Left ventricle myocardium superior (tissue), 1 donor: ENCODE data around the gene TRERF1. TPM values are rescaled to one million over a fixed set of nuclear protein-coding genes. Genes with fewer than 3 reads are reported as not detected.
"Not testable (repeated sequence)": the region's sequence is repeated elsewhere in the genome, so short reads cannot be mapped to it uniquely, and the experiment has no call there.

Experiments
- ATAC-seq: fragments of 200-7000 bp; cut with Tn5 transposase; one replicate; pipeline ENCODE4 v1.9.1; 2020; ENCODE audit warnings: mild to moderate bottlenecking, moderate library complexity
- DNase-seq: peaks from one replicate; pipeline ENCODE4 v3.0.0-alpha.2; 2020
- intact Hi-C: fragments of 100-400 bp; cut with micrococcal nuclease; formaldehyde crosslinking; loops from one replicate; pipeline ENCODE4 v1.11.0; 2022
- long read RNA-seq: library from polyadenylated mRNA; unstranded; transcript quantifications from one replicate; pipeline ENCODE4 v2.0.0, GENCODE V29; 2021
- total RNA-seq: library from RNA; stranded (reverse); fragmentation: NEBNext Ultra II Directional; extraction: Animal tissue kit (Norgen Biotek cat#: 25700); gene quantifications from one replicate; pipeline ENCODE4 v1.2.1, GENCODE V29; 2021
- donor health status: DM: no; HTN: yes; CAD: no; lungs with severe emphysema.

The TRERF1 gene
- 1.8 TPM for total RNA-seq
- long read RNA-seq, partial matches to known transcripts, result 0 of 1 reads
- long read RNA-seq, other reads (novel, unspliced or antisense), result 1 of 1 reads

DNA sequence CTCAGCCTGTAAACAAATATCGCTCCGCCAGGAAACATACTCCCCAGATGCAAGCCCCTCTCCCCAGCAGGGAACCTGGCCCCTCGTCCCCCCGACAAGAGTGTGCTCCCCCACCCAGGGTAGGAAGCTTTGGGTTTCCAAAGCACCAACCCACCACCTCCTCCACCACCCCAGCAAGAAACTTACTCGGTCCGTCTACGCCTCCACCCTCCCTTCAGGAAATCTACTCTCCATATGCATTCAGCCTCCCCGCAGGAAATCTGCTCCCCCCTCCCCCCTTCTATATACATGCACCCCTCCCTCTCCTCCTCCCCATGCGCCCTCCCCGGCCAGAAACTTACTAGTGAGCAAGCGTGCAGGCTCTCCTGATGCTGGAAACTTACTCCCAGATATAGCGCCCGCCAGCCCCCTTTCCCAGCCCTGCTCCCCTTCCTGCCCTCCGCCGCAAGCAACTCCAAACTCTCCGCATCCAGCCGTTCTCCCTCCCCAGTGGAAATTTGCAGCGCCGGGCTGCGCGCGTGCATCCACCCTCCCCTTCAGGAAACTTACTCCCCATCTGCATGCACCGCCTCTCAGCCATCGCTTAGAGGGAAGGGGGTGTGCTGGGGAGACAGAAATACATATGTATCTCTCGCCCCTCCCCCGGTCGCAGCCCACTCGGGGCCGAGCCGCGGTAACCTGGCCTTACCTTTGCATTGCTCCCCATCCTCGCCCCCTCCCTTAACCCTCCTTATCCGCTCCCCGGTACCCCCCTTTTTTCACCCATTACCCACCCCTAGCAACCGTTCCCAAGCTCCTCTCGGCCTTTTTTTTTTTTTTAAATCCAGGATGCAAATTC, at the start of gene TRERF1:
Gene TRERF1, minus strand, starts transcription at position 594 of the 838 bp plus-strand sequence. CDS start 182,336 bp downstream, outside the sequence.
- DNase-seq (peak; percentile 69), ATAC-seq (peak; percentile 17)
- intact Hi-C loops, result loop anchor here (10.0 kb wide), 1 partner anchor 47 kb away; no protein-coding TSS in a partner anchor

GRCh38 chr6:42498473-42499128, 46.9 kb upstream of the TRERF1 start:
- ATAC-seq (peak; percentile 55), DNase-seq (peak; percentile 68)
- intact Hi-C loops, result no loop called here

GRCh38 chr6:42493914-42494539, 42.3 kb upstream of the TRERF1 start:
- intact Hi-C loops, result no loop called here
- ATAC-seq, result no peak
- no peak for DNase-seq

DNA sequence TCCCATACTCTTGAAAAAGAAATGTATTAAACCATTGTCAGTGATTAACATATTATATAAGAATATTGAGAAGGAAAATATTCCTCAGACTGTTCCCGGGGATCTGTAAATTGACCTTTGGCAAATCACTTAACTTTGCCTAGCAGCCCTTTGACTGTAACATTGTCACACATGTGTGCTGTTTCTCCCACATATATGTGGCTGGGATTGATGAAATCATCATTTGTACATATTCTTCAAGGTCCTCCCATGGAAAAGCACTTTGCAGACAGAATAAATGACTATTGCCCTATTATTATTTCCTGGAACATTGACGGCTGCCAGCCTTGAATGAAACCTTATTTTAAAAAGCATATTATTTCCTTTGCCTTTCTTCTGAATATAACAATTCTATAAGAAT, 36.4 kb upstream of the TRERF1 start:
- no peak for DNase-seq
- intact Hi-C loops, result no loop called here
- ATAC-seq, result no peak

GRCh38 chr6:42484261-42484660, 32.5 kb upstream of the TRERF1 start:
- intact Hi-C loops, result no loop called here
- ATAC-seq (no peak), DNase-seq (no peak)

DNA sequence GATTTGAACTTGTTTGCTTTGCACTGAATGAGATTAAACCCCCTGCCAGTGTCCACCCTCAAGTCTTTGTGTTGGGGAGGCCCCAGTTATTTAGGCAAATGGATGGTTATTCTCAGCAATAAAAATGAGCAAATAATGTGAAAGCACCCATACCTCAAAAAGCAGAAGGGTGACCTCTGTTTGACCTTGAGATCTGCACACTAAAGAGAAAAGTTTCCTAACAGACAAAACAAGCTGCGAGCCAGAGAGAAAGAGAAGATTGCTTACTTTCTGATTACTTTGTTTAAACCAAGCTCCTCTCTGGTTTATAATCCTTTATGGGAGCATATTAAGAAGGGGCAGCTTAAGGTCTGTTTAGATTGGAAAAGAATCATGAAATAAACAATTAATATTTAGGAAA, 30.4 kb upstream of the TRERF1 start:
- no peak for DNase-seq
- ATAC-seq, result no peak
- intact Hi-C loops, result no loop called here

DNA sequence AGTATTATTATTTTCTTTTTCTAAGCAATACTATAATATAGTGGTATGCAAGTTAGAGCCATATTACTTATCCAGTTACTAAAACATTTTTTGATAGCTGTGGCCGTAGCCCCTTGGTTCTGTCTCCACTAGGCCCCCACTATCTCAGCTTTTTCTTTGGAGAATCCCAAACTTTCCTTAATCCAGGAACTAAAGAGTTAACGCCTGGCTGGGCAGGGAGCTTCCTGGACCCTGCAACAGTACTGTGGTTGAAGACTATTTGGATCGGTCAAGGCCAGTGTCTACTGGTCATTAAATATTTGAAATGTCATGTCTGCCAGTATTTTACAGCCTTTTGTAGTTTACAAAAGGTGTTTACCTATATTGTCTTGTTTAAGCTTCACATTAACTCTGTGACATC, 20.0 kb upstream of the TRERF1 start:
- intact Hi-C loops, result no loop called here
- no peak for ATAC-seq
- no peak for DNase-seq

DNA sequence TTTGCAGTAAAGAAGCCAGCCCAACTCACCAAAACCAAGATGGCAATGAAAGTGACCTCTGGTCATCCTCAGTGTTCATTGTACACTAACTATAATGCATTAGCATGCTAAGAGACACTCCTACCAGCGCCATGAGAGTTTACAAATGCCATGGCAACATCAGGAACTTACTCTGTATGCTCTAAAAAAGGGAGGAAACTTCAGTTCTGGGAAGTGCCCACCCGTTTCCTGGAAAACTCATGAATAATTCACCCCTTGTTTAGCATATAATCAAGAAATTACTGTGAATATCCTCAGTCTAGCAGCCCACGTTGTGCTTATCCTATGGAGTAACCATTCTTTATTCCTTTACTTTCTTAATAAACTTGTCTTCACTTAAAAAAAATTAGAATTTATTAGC, 19.4 kb upstream of the TRERF1 start:
- DNase-seq (no peak), ATAC-seq (no peak)
- intact Hi-C loops, result no loop called here

GRCh38 chr6:42468273-42468672, 16.5 kb upstream of the TRERF1 start:
- no peak for ATAC-seq
- DNase-seq, result no peak
- intact Hi-C loops, result no loop called here

DNA sequence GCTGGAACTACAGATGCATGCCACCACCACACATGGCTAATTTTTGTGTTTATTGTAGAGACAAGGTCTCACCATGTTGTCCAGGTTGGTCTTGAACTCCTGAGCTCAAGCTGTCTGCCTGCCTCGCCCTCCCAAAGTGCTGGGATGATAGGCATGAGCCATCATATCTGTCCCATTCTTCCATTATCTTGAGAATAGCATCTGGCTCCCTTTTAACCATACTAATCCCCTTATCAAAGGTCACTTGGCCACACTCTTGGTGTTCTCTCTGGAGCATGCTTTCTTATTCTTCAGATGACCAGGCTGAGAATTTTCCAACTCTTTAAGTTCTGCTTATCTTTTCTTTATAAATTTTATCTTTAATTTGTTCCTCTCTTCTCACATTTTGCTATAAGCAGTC, 15.9 kb upstream of the TRERF1 start:
- ATAC-seq, result no peak
- DNase-seq, result no peak
- intact Hi-C loops, result no loop called here

- intact Hi-C loops, ATAC-seq, DNase-seq: not testable (repeated sequence)
Observed at GRCh38 chr6:42466470-42466869, 14.7 kb upstream of the TRERF1 start.

- no peak for ATAC-seq
- intact Hi-C loops, result loop anchor here (5.0 kb wide), 1 partner anchor 70 kb away; no protein-coding TSS in a partner anchor
- DNase-seq, result no peak
Observed at GRCh38 chr6:42462474-42462972, 10.8 kb upstream of the TRERF1 start.

DNA sequence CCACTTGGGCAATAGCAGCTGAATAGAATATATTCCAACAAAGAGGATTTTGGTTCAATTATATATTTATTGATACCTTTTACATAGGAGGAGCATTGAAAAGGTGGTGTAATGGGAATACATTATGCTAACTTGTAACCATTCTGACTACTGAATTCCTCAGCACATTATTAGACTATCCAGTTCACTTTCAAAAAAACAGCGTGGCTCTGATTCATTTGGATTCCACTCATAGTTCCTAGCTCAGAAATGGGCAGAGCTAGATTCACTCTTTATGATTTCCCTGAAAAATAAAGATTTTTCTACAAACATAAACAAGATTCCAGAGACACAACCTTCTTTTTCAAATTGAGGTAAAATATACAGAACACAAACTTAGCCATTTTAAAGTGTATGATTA, 9.2 kb upstream of the TRERF1 start:
- DNase-seq (no peak), ATAC-seq (no peak)
- intact Hi-C loops, result loop anchor here (5.0 kb wide), 1 partner anchor 71 kb away; no protein-coding TSS in a partner anchor

- no peak for DNase-seq
- intact Hi-C loops, result loop anchor here (5.0 to 10.0 kb wide), 2 partner anchors 55 to 72 kb away; no protein-coding TSS in a partner anchor
Observed at GRCh38 chr6:42459888-42460287, 8.2 kb upstream of the TRERF1 start.

GRCh38 chr6:42454428-42454791, 2.7 kb upstream of the TRERF1 start:
- ATAC-seq (peak; percentile 13), DNase-seq (peak; percentile 72)
- intact Hi-C loops, result loop anchor here (10.0 kb wide), 1 partner anchor 50 kb away; no protein-coding TSS in a partner anchor

More at GRCh38 chr6:42459888-42460287, 8.2 kb upstream of the TRERF1 start:
- ATAC-seq, result no peak

- intact Hi-C loops, result loop anchor here (10.0 kb wide), 1 partner anchor 49 kb away; no protein-coding TSS in a partner anchor
- ATAC-seq, result peak; percentile 37
- peak; percentile 70 for DNase-seq
Observed at GRCh38 chr6:42453654-42454427, 2.1 kb upstream of the TRERF1 start.

GRCh38 chr6:42453031-42453653, 1.4 kb upstream of the TRERF1 start:
- DNase-seq, result peak; percentile 93
- intact Hi-C loops, result loop anchor here (10.0 kb wide), 1 partner anchor 48 kb away; no protein-coding TSS in a partner anchor
- ATAC-seq, result peak; percentile 93
